IMR-90 (cell line): ENCODE data around the gene DZIP1L. TPM values are rescaled to one million over a fixed set of nuclear protein-coding genes. Genes with fewer than 3 reads are reported as not detected.

Source experiments
- ATAC-seq: fragments of 200-7000 bp; cut with Tn5 transposase; 2 replicates; pipeline ENCODE4 v1.9.1; 2020; ENCODE audit warnings: low read depth, mild to moderate bottlenecking, moderate library complexity
- BruUV-seq: library from RNA; stranded (reverse); fragments of 400-500 nt; replicated peaks from 2 replicates; lab custom pipeline; 2021; lab: Mats Ljungman, UMichigan
- CTCF ChIA-PET: fragments of 300-600 bp; formaldehyde crosslinking; extraction: SDS; loops from one replicate; lab custom pipeline; 2021; ENCODE audit warnings: antibody characterized with exemption; lab: Yijun Ruan, JAX
- POLR2A ChIA-PET: fragments of 300-600 bp; sonication (Branson Sonifier 250); formaldehyde crosslinking; loops from one replicate; lab custom pipeline; 2022; ENCODE audit warnings: antibody characterized with exemption; ENCODE audit not compliant: unreplicated experiment; lab: Charles Lee
- DNase-seq: peaks from one replicate; pipeline ENCODE4 v3.0.0; 2013
- H2AFZ ChIP-seq: replicated peaks from 2 replicates; pipeline ENCODE3; 2013; ENCODE audit warnings: low read length, mild to moderate bottlenecking; ENCODE audit not compliant: poor library complexity
- H2AK5ac ChIP-seq: 2 replicates; pipeline ENCODE4 v1.6.1; 2013; ENCODE audit warnings: low read depth, low read length, inconsistent platforms
- H2AK9ac ChIP-seq: replicated peaks from 2 replicates; pipeline ENCODE3; 2013; ENCODE audit warnings: mild to moderate bottlenecking, low read depth, low read length, moderate library complexity; ENCODE audit not compliant: poor library complexity
- H2BK120ac ChIP-seq: 2 replicates; pipeline ENCODE4 v1.6.1; 2013; ENCODE audit warnings: low read depth, low read length, inconsistent platforms
- H2BK15ac ChIP-seq: 3 replicates; pipeline ENCODE4 v1.6.1; 2013; ENCODE audit warnings: low read depth, low read length, inconsistent platforms
- H2BK20ac ChIP-seq: 2 replicates; pipeline ENCODE4 v1.6.1; 2013; ENCODE audit warnings: low read depth, mild to moderate bottlenecking, inconsistent platforms, low read length, moderate library complexity
- H2BK5ac ChIP-seq: 2 replicates; pipeline ENCODE4 v1.6.1; 2013; ENCODE audit warnings: mild to moderate bottlenecking, low read depth, low read length, inconsistent platforms; ENCODE audit not compliant: poor library complexity, severe bottlenecking
- H3K14ac ChIP-seq: replicated peaks from 2 replicates; pipeline ENCODE4 v1.6.1; 2013; ENCODE audit warnings: low read depth, low read length, inconsistent platforms
- H3K18ac ChIP-seq: 2 replicates; pipeline ENCODE4 v1.6.1; 2013; ENCODE audit warnings: low read depth, low read length, control low read depth
- H3K23ac ChIP-seq: 2 replicates; pipeline ENCODE4 v1.6.1; 2013; ENCODE audit warnings: low read depth, low read length, inconsistent platforms
- H3K27ac ChIP-seq: 2 replicates; pipeline ENCODE4 v1.5.1; 2013; ENCODE audit warnings: mild to moderate bottlenecking, control low read depth, low read length; ENCODE audit not compliant: insufficient read depth
- H3K27me3 ChIP-seq: 2 replicates; pipeline ENCODE4 v1.6.1; 2013; ENCODE audit warnings: low read length; ENCODE audit not compliant: control insufficient read depth, insufficient read depth
- H3K36me3 ChIP-seq: 2 replicates; pipeline ENCODE4 v1.6.1; 2013; ENCODE audit warnings: low read length, mixed read lengths; ENCODE audit not compliant: control insufficient read depth, insufficient read depth
- H3K4ac ChIP-seq: 2 replicates; pipeline ENCODE4 v1.6.1; 2013; ENCODE audit warnings: low read depth, low read length, inconsistent platforms
- H3K4me1 ChIP-seq: 2 replicates; pipeline ENCODE4 v1.6.1; 2013; ENCODE audit warnings: low read length, mixed read lengths; ENCODE audit not compliant: control insufficient read depth, insufficient read depth
- H3K4me2 ChIP-seq: 2 replicates; pipeline ENCODE4 v1.6.1; 2013; ENCODE audit warnings: low read depth, mild to moderate bottlenecking, control low read depth, low read length, moderate library complexity
- H3K4me3 ChIP-seq: 2 replicates; pipeline ENCODE4 v1.5.1; 2013; ENCODE audit warnings: low read depth, mild to moderate bottlenecking, control low read depth, low read length, moderate library complexity; ENCODE audit not compliant: insufficient read depth
- H3K56ac ChIP-seq: 2 replicates; pipeline ENCODE4 v1.6.1; 2013; ENCODE audit warnings: low read length, inconsistent platforms; ENCODE audit not compliant: insufficient read depth; ENCODE audit errors: extremely low read depth
- H3K79me1 ChIP-seq, 2 experiments: 2 replicates each; pipeline ENCODE4 v1.6.1; 2013; ENCODE audit warnings: low read length in 2 of 2, inconsistent platforms in 1 of 2, low read depth in 1 of 2
- H3K9ac ChIP-seq: 2 replicates; pipeline ENCODE4 v1.6.1; 2013; ENCODE audit warnings: low read depth, low read length, control low read depth
- H3K9me1 ChIP-seq: 2 replicates; pipeline ENCODE4 v1.6.1; 2013; ENCODE audit warnings: low read length, inconsistent platforms; ENCODE audit not compliant: insufficient read depth
- H3K9me3 ChIP-seq: 2 replicates; pipeline ENCODE4 v1.6.1; 2013; ENCODE audit warnings: low read length; ENCODE audit not compliant: control insufficient read depth, insufficient read depth
- H4K20me1 ChIP-seq: 2 replicates; pipeline ENCODE4 v1.6.1; 2013; ENCODE audit warnings: low read length, inconsistent platforms; ENCODE audit not compliant: insufficient read depth
- H4K5ac ChIP-seq: 2 replicates; pipeline ENCODE4 v1.6.1; 2013; ENCODE audit warnings: mild to moderate bottlenecking, low read depth, low read length, control low read depth
- H4K8ac ChIP-seq, 2 experiments: 2 replicates each; pipeline ENCODE4 v1.6.1; 2013; ENCODE audit warnings: low read depth in 2 of 2, low read length in 2 of 2, control low read depth in 1 of 2, inconsistent platforms in 1 of 2
- H4K91ac ChIP-seq: 2 replicates; pipeline ENCODE4 v1.6.1; 2013; ENCODE audit warnings: low read depth, low read length, inconsistent platforms; ENCODE audit not compliant: insufficient read depth
- MXI1 ChIP-seq: IDR thresholded peaks from 2 replicates; pipeline ENCODE4 v1.6.1; 2012; ENCODE audit warnings: low read depth, mild to moderate bottlenecking, low read length, moderate library complexity, borderline replicate concordance
- SMC3 ChIP-seq: fragments of 150-350 bp; IDR thresholded peaks from 2 replicates; pipeline ENCODE4 v1.6.1; 2016; ENCODE audit warnings: low read depth, mild to moderate bottlenecking, antibody characterized with exemption, low read length, moderate library complexity
- WGBS, 2 experiments: methylation state at CpG; one replicate each; pipeline versions ENCODE4 v1.1.5 to v1.1.7; 2013; ENCODE audit warnings: missing lambda C conversion rate in 2 of 2; ENCODE audit not compliant: insufficient read length in 1 of 2; ENCODE audit errors: extremely low coverage in 2 of 2; 5-methylcytosine and 5-hydroxymethylcytosine counted together
- dilution Hi-C: fragments of 300-500 bp; cut with HindIII; formaldehyde crosslinking; loops from one replicate; pipeline ENCODE4 v1.14.3; 2018; ENCODE audit warnings: low sequenced_read_pairs; ENCODE audit not compliant: unreplicated experiment
- in situ Hi-C: fragments of 300-500 bp; cut with MboI; formaldehyde crosslinking; loops from 3 replicates; pipeline ENCODE4 v1.14.3; 2019; ENCODE audit warnings: low sequenced_read_pairs, inconsistent platforms, mixed read lengths
- intact Hi-C: fragments of 100-400 bp; cut with micrococcal nuclease; formaldehyde crosslinking; loops from 2 replicates; pipeline ENCODE4 v1.10.0; 2022
- polyA plus RNA-seq, 3 experiments: library from polyadenylated mRNA; depleted of rRNA; stranded (reverse); fragments of >200 nt; gene quantifications; 2 replicates each; pipeline ENCODE4 v1.2.3, GENCODE V29; 2012; ENCODE audit warnings: low replicate concordance in 1 of 3
- total RNA-seq: library from RNA; depleted of rRNA; stranded (reverse); fragments of >200 nt; gene quantifications from 2 replicates; pipeline ENCODE4 v1.2.3, GENCODE V29; 2012

Gene DZIP1L
- total and polyA plus RNA-seq, 2 of the 4 experiments (the other 2 are of a cell fraction): 12.9 to 14.7 TPM

DNA sequence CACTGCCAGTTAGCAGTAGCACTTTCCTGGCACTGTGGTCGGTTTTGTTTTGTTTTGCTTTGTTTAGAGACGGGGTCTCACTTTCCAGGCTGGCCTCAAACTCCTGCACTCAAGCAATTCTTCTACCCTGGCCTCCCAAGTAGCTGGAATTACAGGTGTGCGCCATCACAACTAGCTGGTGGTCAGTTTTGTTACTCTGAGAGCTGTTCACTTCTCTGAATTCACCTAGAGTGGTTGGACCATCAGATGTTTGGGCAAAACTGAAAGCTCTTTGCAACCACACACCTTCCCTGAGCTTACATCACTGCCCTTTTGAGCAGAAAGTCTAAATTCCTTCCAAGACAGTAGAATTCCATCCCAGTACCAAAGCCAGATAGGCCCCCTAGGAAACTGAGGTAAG is 82.8 kb downstream of the DZIP1L start:
- no peak overlapping the region for H3K27ac ChIP-seq
- dilution Hi-C loops (no loop called here), in situ Hi-C loops (no loop called here), intact Hi-C loops (no loop called here)
- CTCF ChIA-PET: interaction anchor here (1.2 kb wide), 1 partner anchor 20 kb away, joined by 6 read pairs; no protein-coding TSS in a partner anchor
- H4K8ac ChIP-seq: no peak overlapping the region
- H2AK9ac ChIP-seq: no peak overlapping the region
- no peak overlapping the region for H4K91ac ChIP-seq
- no peak overlapping the region for H3K23ac ChIP-seq
- ATAC-seq: no peak
- no peaks in the 10 kb centered on the region for H3K9me1 ChIP-seq
- H3K79me1 ChIP-seq: no peaks in the 10 kb centered on the region
- no peaks in the 10 kb centered on the region for H3K27me3 ChIP-seq
- no peak overlapping the region for H4K5ac ChIP-seq
- H3K4me3 ChIP-seq: no peak overlapping the region
- H3K4me1 ChIP-seq: no peaks in the 10 kb centered on the region
- DNase-seq: no peak
- no peak overlapping the region for H2BK120ac ChIP-seq
- no peak overlapping the region for H3K18ac ChIP-seq
- no peak overlapping the region for H3K56ac ChIP-seq
- H3K9ac ChIP-seq: no peak overlapping the region
- no peaks in the 10 kb centered on the region for H3K9me3 ChIP-seq
- no peak overlapping the region for H2AFZ ChIP-seq
- H2BK20ac ChIP-seq: no peak overlapping the region
- no peak overlapping the region for H3K4ac ChIP-seq
- H2BK5ac ChIP-seq: no peak overlapping the region
- no TSS peak for BruUV-seq
- no CpG with 5 or more reads among the region's 3 CpGs for WGBS, 2 experiments
- no peaks in the 10 kb centered on the region for H4K20me1 ChIP-seq
- H3K14ac ChIP-seq: no peak overlapping the region
- H2AK5ac ChIP-seq: no peak overlapping the region
- no peak overlapping the region for H2BK15ac ChIP-seq
- peaks cover 9% of the 10 kb centered on the region for H3K36me3 ChIP-seq
- H3K4me2 ChIP-seq: no peak overlapping the region
- TF ChIP-seq SMC3 (no peak), MXI1 (no peak)
- POLR2A ChIA-PET: no interaction called here
